Measurements from ENCODE around the gene ATG10. TPM values are rescaled to one million over a fixed set of nuclear protein-coding genes. Genes with fewer than 3 reads are reported as not detected.
A peak's percentile ranks its signal among the peaks of the same experiment; 100 is the strongest.

The ATG10 gene
- total RNA-seq, 8 experiments from 2014 or later, result 4.5 to 15.9 (median 7.8) TPM

GRCh38 chr5:82151204-82151603, 179.4 kb downstream of the ATG10 start:
- in situ Hi-C loops (cut with MboI; ENCODE audit: low pct_unique_long_range_greater_than_20kb in 2 of 9, low sequenced_read_pairs in 9 of 9, unreplicated experiment in 9 of 9), result loop anchor here in 4 of 9 experiments (25.0 kb wide), 3 partner anchors 289 to 639 kb away; no protein-coding TSS in a partner anchor
- no peak for ATAC-seq (replicated peaks in 6 of 8)
- 0 to 100% (median 72%) methylated on average over 1 of the region's 1 CpG; no CpG with 5 or more reads in 2 of the 10 experiments for WGBS, 10 experiments
- Histone ChIP-seq H3K4me1 (replicated peaks in 1 of 2) (no peaks in the 10 kb centered on the region), H3K27ac (no peak overlapping the region), H3K4me3 (no peak overlapping the region)

GRCh38 chr5:82151662-82152061, 179.8 kb downstream of the ATG10 start:
- no peaks in the 10 kb centered on the region for H3K4me1 ChIP-seq (replicated peaks in 1 of 2)
- in situ Hi-C loops (cut with MboI; ENCODE audit: low pct_unique_long_range_greater_than_20kb in 2 of 9, low sequenced_read_pairs in 9 of 9, unreplicated experiment in 9 of 9), result loop anchor here in 4 of 9 experiments (25.0 kb wide), 3 partner anchors 289 to 639 kb away; no protein-coding TSS in a partner anchor
- no peak overlapping the region for H3K27ac ChIP-seq
- peak in 2 of 8 experiments; percentile 44 to 75 for ATAC-seq (replicated peaks in 6 of 8)
- no peak overlapping the region for H3K4me3 ChIP-seq
- 0 to 100% (median 68%) methylated on average over 1 of the region's 1 CpG; no CpG with 5 or more reads in 2 of the 10 experiments for WGBS, 10 experiments

- WGBS, 10 experiments, result 65 to 100% (median 92%) methylated on average over 2 to 4 of the region's 4 CpGs
- no peak for ATAC-seq (replicated peaks in 6 of 8)
- in situ Hi-C loops (cut with MboI; ENCODE audit: low pct_unique_long_range_greater_than_20kb in 2 of 9, low sequenced_read_pairs in 9 of 9, unreplicated experiment in 9 of 9), result loop anchor here in 4 of 9 experiments (25.0 kb wide), 3 partner anchors 291 to 641 kb away; no protein-coding TSS in a partner anchor
These were observed 181.2 kb downstream of the ATG10 start for GRCh38 chr5:82152978-82153481.

GRCh38 chr5:82154776-82155175, 183.0 kb downstream of the ATG10 start:
- Histone ChIP-seq H3K4me1 (replicated peaks in 1 of 2) (peaks cover 0 to 5% of the 10 kb centered on the region in 2 donors), H3K4me3 (no peak overlapping the region), H3K27ac (no peak overlapping the region)
- ATAC-seq (replicated peaks in 6 of 8), result no peak
- 71 to 100% (median 100%) methylated on average over 1 of the region's 1 CpG; no CpG with 5 or more reads in 4 of the 10 experiments for WGBS, 10 experiments
- in situ Hi-C loops (cut with MboI; ENCODE audit: low pct_unique_long_range_greater_than_20kb in 2 of 9, low sequenced_read_pairs in 9 of 9, unreplicated experiment in 9 of 9), result loop anchor here in 4 of 9 experiments (25.0 kb wide), 3 partner anchors 292 to 642 kb away; no protein-coding TSS in a partner anchor

More at GRCh38 chr5:82152978-82153481, 181.2 kb downstream of the ATG10 start:
- no peak overlapping the region for H3K4me3 ChIP-seq
- H3K4me1 ChIP-seq (replicated peaks in 1 of 2), result no peaks in the 10 kb centered on the region
- no peak overlapping the region for H3K27ac ChIP-seq

- H3K4me1 ChIP-seq (replicated peaks in 1 of 2), result peaks cover 0 to 5% of the 10 kb centered on the region in 2 donors
- in situ Hi-C loops (cut with MboI; ENCODE audit: low pct_unique_long_range_greater_than_20kb in 2 of 9, low sequenced_read_pairs in 9 of 9, unreplicated experiment in 9 of 9), result loop anchor here in 4 of 9 experiments (25.0 kb wide), 3 partner anchors 293 to 643 kb away; no protein-coding TSS in a partner anchor
- 0 to 93% (median 50%) methylated on average over 1 of the region's 1 CpG; no CpG with 5 or more reads in 2 of the 10 experiments for WGBS, 10 experiments
- H3K27ac ChIP-seq, result no peak overlapping the region
- ATAC-seq (replicated peaks in 6 of 8), result no peak
- H3K4me3 ChIP-seq, result no peak overlapping the region
These were observed 183.5 kb downstream of the ATG10 start for GRCh38 chr5:82155305-82155704.

GRCh38 chr5:82156874-82157273, 185.1 kb downstream of the ATG10 start:
- in situ Hi-C loops (cut with MboI; ENCODE audit: low pct_unique_long_range_greater_than_20kb in 2 of 9, low sequenced_read_pairs in 9 of 9, unreplicated experiment in 9 of 9), result loop anchor here in 4 of 9 experiments (25.0 kb wide), 3 partner anchors 295 to 645 kb away; no protein-coding TSS in a partner anchor
- ATAC-seq (replicated peaks in 6 of 8), result no peak
- Histone ChIP-seq H3K4me3 (no peak overlapping the region), H3K27ac (no peak overlapping the region), H3K4me1 (replicated peaks in 1 of 2) (peaks cover 0 to 5% of the 10 kb centered on the region in 2 donors)
- 0 to 74% (median 58%) methylated on average over 1 to 3 of the region's 4 CpGs; no CpG with 5 or more reads in 2 of the 10 experiments for WGBS, 10 experiments

GRCh38 chr5:82158755-82159413, 187.1 kb downstream of the ATG10 start:
- ATAC-seq (replicated peaks in 6 of 8), result peak in 6 of 8 experiments; percentile 64 to 99 (median 84)
- no peak overlapping the region for H3K4me3 ChIP-seq
- H3K4me1 ChIP-seq (replicated peaks in 1 of 2), result peaks cover 0 to 5% of the 10 kb centered on the region in 2 donors
- H3K27ac ChIP-seq, result no peak overlapping the region
- 9 to 100% (median 93%) methylated on average over 1 to 3 of the region's 3 CpGs; no CpG with 5 or more reads in 2 of the 10 experiments for WGBS, 10 experiments
- in situ Hi-C loops (cut with MboI; ENCODE audit: low pct_unique_long_range_greater_than_20kb in 2 of 9, low sequenced_read_pairs in 9 of 9, unreplicated experiment in 9 of 9), result loop anchor here in 4 of 9 experiments (25.0 kb wide), 3 partner anchors 297 to 647 kb away; no protein-coding TSS in a partner anchor

- H3K4me3 ChIP-seq, result no peak overlapping the region
- peaks cover 9 to 11% of the 10 kb centered on the region in 2 donors for H3K4me1 ChIP-seq (replicated peaks in 1 of 2)
- in situ Hi-C loops (cut with MboI; ENCODE audit: low pct_unique_long_range_greater_than_20kb in 2 of 9, low sequenced_read_pairs in 9 of 9, unreplicated experiment in 9 of 9), result loop anchor here in 4 of 9 experiments (25.0 kb wide), 3 partner anchors 299 to 649 kb away; no protein-coding TSS in a partner anchor
- H3K27ac ChIP-seq, result no peak overlapping the region
- no peak for ATAC-seq (replicated peaks in 6 of 8)
These were observed 189.1 kb downstream of the ATG10 start for GRCh38 chr5:82160948-82161347.

- Histone ChIP-seq H3K27ac (no peak overlapping the region), H3K4me1 (replicated peaks in 1 of 2) (peaks cover 11 to 12% of the 10 kb centered on the region in 2 donors), H3K4me3 (no peak overlapping the region)
- 64 to 100% (median 80%) methylated on average over 1 to 4 of the region's 4 CpGs; no CpG with 5 or more reads in 1 of the 10 experiments for WGBS, 10 experiments
- ATAC-seq (replicated peaks in 6 of 8), result no peak
- in situ Hi-C loops (cut with MboI; ENCODE audit: low pct_unique_long_range_greater_than_20kb in 2 of 9, low sequenced_read_pairs in 9 of 9, unreplicated experiment in 9 of 9), result loop anchor here in 4 of 9 experiments (25.0 kb wide), 3 partner anchors 300 to 650 kb away; no protein-coding TSS in a partner anchor
These were observed 190.8 kb downstream of the ATG10 start for GRCh38 chr5:82162573-82162972.

GRCh38 chr5:82163452-82164175, 191.8 kb downstream of the ATG10 start:
- in situ Hi-C loops (cut with MboI; ENCODE audit: low pct_unique_long_range_greater_than_20kb in 2 of 9, low sequenced_read_pairs in 9 of 9, unreplicated experiment in 9 of 9), result loop anchor here in 4 of 9 experiments (25.0 kb wide), 3 partner anchors 301 to 651 kb away; no protein-coding TSS in a partner anchor
- H3K4me3 ChIP-seq, result no peak overlapping the region
- ATAC-seq (replicated peaks in 6 of 8), result no peak
- H3K27ac ChIP-seq, result no peak overlapping the region
- peaks cover 11 to 12% of the 10 kb centered on the region in 2 donors for H3K4me1 ChIP-seq (replicated peaks in 1 of 2)

GRCh38 chr5:82164176-82164976, 192.6 kb downstream of the ATG10 start:
- H3K4me3 ChIP-seq, result no peak overlapping the region
- in situ Hi-C loops (cut with MboI; ENCODE audit: low pct_unique_long_range_greater_than_20kb in 2 of 9, low sequenced_read_pairs in 9 of 9, unreplicated experiment in 9 of 9), result loop anchor here in 4 of 9 experiments (25.0 kb wide), 3 partner anchors 302 to 652 kb away; no protein-coding TSS in a partner anchor

More at GRCh38 chr5:82164176-82164976, 192.6 kb downstream of the ATG10 start:
- ATAC-seq (replicated peaks in 6 of 8), result peak in 3 of 8 experiments; percentile 35 to 62 (median 36)
- no peak overlapping the region for H3K27ac ChIP-seq
- 0 to 97% (median 89%) methylated on average over 4 to 6 of the region's 6 CpGs for WGBS, 10 experiments
- peaks cover 5 to 12% of the 10 kb centered on the region in 2 donors for H3K4me1 ChIP-seq (replicated peaks in 1 of 2)

Data from motor neuron (in vitro differentiated cells).